GM21529 (cell line): ENCODE results near the gene FLCN.
"Not testable (repeated sequence)": the region's sequence is repeated elsewhere in the genome, so short reads cannot be mapped to it uniquely, and the experiment has no call there.

Experiments used
- ATAC-seq: cut with Tn5 transposase; IDR thresholded peaks from one replicate; pipeline ENCODE4 v1.9.1; 2021; ENCODE audit not compliant: unreplicated experiment

Gene FLCN

GRCh38 chr17:17214646-17215436 lies 22.1 kb downstream of the FLCN start:
- no peak for ATAC-seq

DNA sequence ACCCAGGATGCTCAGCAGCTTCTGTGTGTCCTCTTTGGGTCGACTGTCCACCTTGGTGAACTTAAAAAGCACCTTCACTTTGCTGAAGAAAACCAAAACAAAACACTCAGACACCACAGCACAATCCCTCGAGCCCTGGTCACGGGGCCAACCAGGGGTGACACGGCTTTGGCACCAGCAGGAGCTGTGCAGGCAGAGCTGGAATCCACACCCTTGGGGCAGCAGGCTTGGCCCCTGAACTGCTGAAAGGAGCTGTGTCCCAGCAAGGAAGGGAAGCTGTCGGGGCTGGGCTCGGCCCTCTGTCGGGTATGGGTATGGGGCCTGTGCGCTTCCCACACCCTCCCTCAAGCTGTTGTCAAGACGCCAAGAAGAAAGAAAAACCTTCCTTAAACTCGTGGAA lies 23.2 kb downstream of the FLCN start:
- no peak for ATAC-seq

GRCh38 chr17:17207998-17208397 lies 29.0 kb downstream of the FLCN start:
- no peak for ATAC-seq

DNA sequence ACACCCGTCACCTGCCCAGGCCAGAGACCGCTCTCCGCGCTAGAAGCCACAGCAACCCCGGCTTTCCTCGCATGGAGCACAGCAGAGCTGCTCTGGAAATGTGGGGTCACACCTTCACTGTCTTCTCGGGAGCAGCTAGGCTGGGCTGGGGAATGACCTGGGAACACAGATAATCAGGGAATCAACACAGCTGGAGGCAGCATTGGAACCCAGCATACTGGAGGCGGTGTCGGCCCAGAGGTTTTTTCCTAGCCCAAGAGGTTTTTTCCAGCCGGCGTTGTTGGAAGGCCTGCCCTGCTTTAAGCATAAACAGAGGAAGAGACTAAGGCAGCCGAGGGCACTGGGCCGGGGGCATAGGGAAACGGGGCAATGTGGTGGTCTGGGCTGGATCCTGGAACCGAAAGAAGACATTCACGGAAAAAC lies 30.0 kb downstream of the FLCN start:
- no peak for ATAC-seq

- peak; percentile 53 for ATAC-seq
These were observed 30.6 kb downstream of the FLCN start, which contains the start of gene PLD6 for GRCh38 chr17:17206124-17206912. Gene PLD6, minus strand, starts transcription at chr17:17206333. Its CDS starts 47 bp downstream, at chr17:17206286.

- ATAC-seq = peak; percentile 54
These were observed 31.4 kb downstream of the FLCN start for GRCh38 chr17:17205368-17206123.

DNA sequence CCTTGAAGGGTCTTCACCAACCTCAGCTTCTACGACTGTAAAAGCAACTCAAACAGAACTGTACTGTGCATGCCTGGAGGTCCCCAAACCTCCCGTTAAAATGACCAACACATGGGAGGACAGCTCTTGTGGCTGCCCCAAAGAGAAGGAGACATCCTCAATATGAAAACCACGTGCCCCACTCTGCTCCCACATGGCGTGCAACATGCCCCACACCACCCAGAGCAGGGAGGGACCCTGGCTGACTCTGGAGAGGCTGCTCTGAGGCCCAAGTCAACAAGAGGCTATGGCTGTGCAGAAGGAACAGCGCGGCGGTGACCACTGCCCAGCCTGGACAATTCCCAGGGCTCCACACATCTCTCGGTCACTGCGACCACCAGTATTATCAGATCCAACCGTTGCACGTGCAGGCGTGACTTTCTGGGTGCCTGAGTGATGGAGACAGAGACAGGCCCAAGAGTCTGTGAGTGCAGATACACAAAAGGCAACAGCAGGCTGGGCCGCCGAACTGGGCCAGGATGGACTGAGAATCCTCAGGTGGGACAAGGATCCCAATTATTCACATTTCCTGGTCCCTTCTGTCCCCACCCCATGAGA lies 32.2 kb downstream of the FLCN start:
- ATAC-seq = no peak

DNA sequence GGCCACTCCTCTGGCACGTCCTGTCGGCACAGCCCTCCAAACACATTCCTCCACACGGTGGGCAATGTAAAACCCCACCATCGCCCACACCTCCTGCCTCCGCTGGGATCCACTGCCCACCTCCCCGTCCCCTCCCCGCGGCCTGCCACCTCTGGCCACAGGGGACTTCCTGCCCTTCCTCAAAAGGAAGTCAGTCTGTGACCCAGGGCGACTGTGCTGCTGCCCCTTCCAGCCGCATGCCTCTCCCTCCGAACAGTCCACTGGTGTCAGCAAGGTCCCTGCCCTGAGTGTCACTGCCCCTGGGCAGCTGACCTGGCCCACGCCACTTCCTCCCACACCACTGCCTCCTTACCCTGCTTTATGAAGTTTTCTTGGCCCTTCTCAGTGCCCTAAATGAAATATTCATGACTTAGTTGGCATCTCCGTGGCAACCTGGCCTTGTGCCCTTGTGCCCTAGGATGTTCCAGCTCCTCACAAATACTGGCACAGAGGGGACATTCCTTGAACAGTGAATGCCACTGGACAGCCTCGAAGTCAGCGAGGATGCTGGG lies 32.9 kb downstream of the FLCN start:
- ATAC-seq = no peak

DNA sequence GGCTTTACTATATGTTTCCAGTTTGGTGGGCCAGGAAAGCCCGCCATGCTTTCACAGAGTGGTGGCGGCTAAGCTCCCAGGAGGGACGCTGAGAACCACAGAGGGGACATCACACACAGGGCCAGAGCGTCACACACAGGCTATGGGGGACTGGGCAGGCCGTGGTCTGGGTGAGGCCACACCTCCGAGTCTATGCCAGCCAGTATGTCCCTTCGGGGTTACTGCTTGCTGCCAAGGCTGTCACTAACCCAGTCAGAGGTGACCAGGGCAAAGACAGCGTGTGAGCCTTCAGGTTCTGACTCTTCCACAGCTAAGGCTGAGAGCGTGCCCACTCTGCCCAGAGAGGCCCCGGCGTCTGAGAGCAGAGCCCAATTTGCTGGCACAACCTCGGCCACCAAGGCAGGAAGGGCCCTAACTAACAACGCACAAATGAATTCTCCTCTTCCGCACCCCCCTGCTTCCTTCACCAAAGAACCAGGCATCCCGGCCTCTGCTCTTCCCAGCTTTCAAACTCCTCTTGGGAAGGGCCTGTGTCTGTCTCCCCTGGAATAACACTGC lies 33.7 kb downstream of the FLCN start:
- no peak for ATAC-seq

GRCh38 chr17:17201907-17202306 lies 35.1 kb downstream of the FLCN start:
- no peak for ATAC-seq

DNA sequence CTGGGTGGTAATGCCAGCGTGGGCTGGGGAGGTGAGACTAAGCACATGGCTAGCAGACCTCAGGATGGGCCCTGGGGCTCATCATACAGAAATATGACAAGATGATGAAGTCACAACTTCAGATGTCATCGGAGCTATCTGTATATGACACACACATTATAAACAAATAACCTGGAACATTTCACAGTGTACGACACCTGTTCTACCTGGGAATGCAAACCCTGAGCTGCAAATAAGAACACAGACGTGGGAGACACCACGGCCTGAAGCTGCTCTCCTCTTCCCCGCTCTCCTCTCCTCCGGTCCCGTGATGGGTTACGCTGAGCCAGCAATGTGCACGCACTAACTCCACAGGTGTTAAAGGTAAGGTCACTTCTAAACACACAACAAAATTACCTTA lies 35.7 kb downstream of the FLCN start:
- no peak for ATAC-seq

DNA sequence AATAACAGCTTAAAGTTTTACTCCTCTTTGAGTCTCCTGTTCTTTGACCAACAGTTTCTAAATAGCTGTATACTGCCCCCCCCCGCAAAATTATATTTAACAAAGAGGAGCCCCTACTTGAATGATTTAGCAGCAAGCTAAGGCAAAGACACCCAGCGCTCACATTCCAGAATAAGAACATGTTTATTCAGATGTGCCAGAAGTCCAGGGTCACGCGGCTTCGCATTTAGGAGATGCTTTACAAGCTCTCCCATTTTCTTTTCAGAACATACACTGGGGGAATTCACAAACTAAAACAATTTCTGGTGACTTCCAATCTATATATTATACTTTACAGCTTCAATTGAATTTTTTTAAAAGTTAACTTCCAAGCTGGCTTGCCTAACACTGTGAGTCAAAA lies 36.1 kb downstream of the FLCN start:
- ATAC-seq = no peak

DNA sequence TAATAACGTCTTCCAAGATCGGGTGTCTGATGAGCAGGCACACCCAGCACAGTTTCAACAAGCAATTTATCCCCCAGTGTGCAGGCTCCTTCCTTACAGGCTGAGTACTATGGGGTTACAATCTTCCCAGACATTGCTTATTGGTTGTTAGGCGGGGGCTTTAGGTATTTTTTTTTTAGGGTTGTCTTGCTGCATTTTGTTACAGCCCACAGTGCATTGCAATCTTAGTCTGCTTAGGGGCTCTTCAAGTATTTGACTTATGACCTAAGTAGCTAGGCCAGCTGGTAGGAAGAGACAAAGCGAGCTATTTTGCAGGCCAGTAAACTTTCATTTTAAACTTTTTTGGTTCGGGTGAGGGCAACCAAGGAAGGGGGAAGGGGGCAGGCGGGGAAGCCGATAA lies 36.7 kb downstream of the FLCN start:
- no peak for ATAC-seq

GRCh38 chr17:17198281-17198680 lies 38.7 kb downstream of the FLCN start:
- ATAC-seq = no peak

DNA sequence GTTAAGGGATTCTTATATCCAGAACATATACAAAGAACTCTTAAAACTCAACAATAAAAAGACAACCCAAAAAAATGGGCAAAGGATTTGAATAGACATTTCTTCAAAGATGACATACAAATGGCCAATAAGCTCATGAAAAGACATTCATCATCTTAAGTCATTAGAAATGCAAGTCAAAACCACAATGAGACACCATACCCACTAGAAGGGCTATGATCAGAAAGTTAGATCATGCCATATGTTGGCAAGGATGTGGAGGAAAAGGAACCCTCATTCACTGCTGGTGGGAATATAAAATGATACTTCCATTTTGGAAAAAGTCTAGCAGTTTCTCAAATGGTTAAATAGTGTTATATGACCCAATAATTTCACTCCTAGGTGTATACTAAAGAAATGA lies 40.2 kb downstream of the FLCN start:
- ATAC-seq = no peak

DNA sequence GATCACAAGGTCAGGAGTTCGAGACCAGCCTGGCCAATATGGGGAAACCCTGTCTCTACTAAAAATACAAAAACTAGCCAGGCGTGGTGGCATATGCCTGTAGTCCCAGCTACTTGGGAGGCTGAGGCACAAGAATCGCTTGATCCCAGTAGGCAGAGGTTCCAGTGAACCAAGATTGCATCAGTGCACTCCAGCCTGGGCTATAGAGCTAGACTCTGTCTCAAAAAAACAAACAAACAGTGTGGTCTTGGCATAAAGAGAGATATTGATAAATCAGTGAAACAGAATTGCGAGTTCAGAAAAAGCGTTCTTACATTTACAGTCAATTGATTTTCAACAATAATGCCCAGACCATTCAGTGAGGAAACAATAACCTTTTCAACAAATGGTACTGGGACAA lies 41.5 kb downstream of the FLCN start:
- not testable (repeated sequence) for ATAC-seq

- ATAC-seq = no peak
These were observed 45.0 kb downstream of the FLCN start for GRCh38 chr17:17191961-17192381.

DNA sequence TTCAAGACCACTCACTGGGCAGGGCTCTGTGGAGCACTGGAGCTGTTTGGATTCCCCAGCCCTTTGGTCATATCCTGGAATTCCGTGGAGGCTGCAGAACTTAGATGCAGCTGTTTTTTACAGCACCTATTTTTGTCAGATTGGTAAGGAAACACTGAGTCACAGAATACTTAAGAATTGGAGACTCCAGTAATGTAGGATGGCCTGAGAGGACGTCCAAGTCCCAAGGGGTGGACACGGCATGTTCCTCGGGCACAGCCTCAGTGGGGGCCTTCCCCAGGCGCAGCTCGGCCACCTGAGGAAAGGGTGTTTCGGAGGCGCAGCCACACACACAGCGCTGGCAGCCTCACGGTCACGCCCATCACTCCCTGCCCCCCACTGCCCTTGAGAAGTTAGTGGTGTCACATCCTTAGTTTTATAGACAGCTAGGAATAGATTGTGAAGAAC lies 45.6 kb downstream of the FLCN start:
- ATAC-seq = no peak

GRCh38 chr17:17190188-17190587 lies 46.8 kb downstream of the FLCN start:
- no peak for ATAC-seq

- ATAC-seq = no peak
These were observed 47.4 kb downstream of the FLCN start for GRCh38 chr17:17189559-17189958.
